ENCODE data around the gene CD3D.

The CD3D gene

GRCh38 chr11:118295815-118296454 lies 46.6 kb downstream of the CD3D start:
- DNase-seq: peak; percentile 53 to 73

DNA sequence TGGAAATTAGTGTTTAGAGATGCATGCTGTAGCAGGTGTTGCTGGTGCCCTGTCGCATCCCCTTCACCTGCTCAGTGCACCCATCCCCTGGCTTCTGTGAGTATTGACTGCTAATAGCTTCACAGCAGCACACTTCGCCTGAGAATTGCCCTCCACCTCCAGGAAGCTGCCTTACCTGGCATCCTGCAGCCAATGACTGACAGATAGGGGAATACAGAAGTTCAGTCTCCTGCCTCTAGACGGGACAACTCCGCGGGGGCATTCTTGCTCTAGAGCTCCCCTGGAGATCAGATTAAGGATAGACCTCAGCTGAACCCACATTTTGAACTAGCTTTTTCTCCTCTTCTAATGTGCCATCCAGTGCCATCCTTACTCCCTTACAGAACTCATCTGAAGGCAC lies 47.3 kb downstream of the CD3D start:
- no peak for DNase-seq

- no peak for DNase-seq
These were observed 48.5 kb downstream of the CD3D start for GRCh38 chr11:118294053-118294452.

GRCh38 chr11:118291477-118292135 lies 50.9 kb downstream of the CD3D start:
- no peak for DNase-seq

GRCh38 chr11:118290923-118291322 lies 51.6 kb downstream of the CD3D start:
- DNase-seq: peak; percentile 58 to 73

DNA sequence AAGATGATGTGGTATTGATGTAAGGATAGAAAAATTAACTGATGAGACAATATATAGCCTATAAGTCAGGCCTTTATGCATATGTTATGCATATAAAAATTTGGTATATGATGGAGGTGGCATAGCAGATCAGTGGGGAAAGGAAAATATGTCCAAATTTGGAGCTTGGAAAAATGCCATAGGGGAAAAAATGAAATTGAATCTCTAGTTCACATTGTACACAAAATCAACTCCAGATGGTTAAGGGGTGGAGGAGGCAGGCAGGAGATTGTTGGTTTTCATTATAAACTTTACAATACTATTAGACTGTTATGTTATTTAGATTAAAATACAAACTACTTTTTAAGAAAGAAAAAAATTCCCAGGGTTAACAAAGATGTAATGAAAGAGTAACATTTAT lies 53.1 kb downstream of the CD3D start:
- DNase-seq: no peak
